CD1c-positive myeloid dendritic cell (primary cell): ENCODE results near the gene ENDOV.

Experiments
- DNase-seq: peaks from one replicate; pipeline ENCODE4 v3.0.0-alpha.2; 2016; ENCODE audit errors: extremely low spot score

Gene ENDOV

GRCh38 chr17:80482555-80483308 is 67.8 kb downstream of the ENDOV start:
- no peak for DNase-seq

GRCh38 chr17:80485846-80486245 is 70.9 kb downstream of the ENDOV start:
- DNase-seq = no peak

GRCh38 chr17:80486692-80487091 is 71.7 kb downstream of the ENDOV start:
- no peak for DNase-seq

- no peak for DNase-seq
Observed at GRCh38 chr17:80487511-80487910, 72.5 kb downstream of the ENDOV start.
